Measurements from ENCODE around the gene ADGRA1. TPM values are rescaled to one million over a fixed set of nuclear protein-coding genes. Genes with fewer than 3 reads are reported as not detected.
A peak's percentile ranks its signal among the peaks of the same experiment; 100 is the strongest.

ADGRA1 gene
- total RNA-seq, 1 donor from 2014 or later = not detected

- intact Hi-C loops (cut with DNase I) = no loop called here
- ATAC-seq (ENCODE audit: poor library complexity) = peak; percentile 81
- no peak for DNase-seq
These were observed 30.0 kb downstream of the ADGRA1 start for GRCh38 chr10:133117688-133118071.

DNA sequence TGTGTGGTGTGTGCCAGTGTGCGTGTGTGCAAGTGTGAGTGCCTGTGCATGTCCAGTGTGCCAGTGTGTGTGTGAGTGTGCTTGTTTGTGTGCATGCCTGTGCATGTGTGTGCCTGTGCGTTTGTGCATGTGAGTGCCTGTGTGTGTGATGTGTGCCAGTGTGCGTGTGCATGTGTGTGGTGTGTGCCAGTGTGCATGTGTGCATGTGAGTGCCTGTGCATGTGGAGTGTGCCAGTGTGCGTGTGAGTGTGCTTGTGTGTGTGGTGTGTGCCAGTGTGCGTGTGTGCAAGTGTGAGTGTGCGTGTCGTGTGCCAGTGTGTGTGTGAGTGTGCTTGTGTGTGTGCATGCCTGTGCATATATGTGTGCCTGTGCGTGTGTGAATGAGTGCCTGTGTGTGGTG lies 33.8 kb downstream of the ADGRA1 start:
- intact Hi-C loops (cut with DNase I) = loop anchor here (5.0 to 10.0 kb wide), 2 partner anchors 284 to 467 kb away; no protein-coding TSS in a partner anchor
- DNase-seq = no peak
- no peak for ATAC-seq (ENCODE audit: poor library complexity)

- ATAC-seq (ENCODE audit: poor library complexity) = no peak
These were observed 34.6 kb downstream of the ADGRA1 start for GRCh38 chr10:133122171-133122935.

GRCh38 chr10:133123050-133123745 lies 35.5 kb downstream of the ADGRA1 start:
- ATAC-seq (ENCODE audit: poor library complexity) (no peak), DNase-seq (peak; percentile 21)
- intact Hi-C loops (cut with DNase I) = loop anchor here (5.0 to 10.0 kb wide), 2 partner anchors 286 to 468 kb away; no protein-coding TSS in a partner anchor

More at GRCh38 chr10:133122171-133122935, 34.6 kb downstream of the ADGRA1 start:
- intact Hi-C loops (cut with DNase I) = loop anchor here (5.0 to 10.0 kb wide), 2 partner anchors 285 to 468 kb away; no protein-coding TSS in a partner anchor
- DNase-seq = no peak

- intact Hi-C loops (cut with DNase I) = loop anchor here (5.0 to 10.0 kb wide), 2 partner anchors 287 to 469 kb away; no protein-coding TSS in a partner anchor
- peak; percentile 26 for DNase-seq
- ATAC-seq (ENCODE audit: poor library complexity) = no peak
These were observed 36.1 kb downstream of the ADGRA1 start for GRCh38 chr10:133123746-133124356.

DNA sequence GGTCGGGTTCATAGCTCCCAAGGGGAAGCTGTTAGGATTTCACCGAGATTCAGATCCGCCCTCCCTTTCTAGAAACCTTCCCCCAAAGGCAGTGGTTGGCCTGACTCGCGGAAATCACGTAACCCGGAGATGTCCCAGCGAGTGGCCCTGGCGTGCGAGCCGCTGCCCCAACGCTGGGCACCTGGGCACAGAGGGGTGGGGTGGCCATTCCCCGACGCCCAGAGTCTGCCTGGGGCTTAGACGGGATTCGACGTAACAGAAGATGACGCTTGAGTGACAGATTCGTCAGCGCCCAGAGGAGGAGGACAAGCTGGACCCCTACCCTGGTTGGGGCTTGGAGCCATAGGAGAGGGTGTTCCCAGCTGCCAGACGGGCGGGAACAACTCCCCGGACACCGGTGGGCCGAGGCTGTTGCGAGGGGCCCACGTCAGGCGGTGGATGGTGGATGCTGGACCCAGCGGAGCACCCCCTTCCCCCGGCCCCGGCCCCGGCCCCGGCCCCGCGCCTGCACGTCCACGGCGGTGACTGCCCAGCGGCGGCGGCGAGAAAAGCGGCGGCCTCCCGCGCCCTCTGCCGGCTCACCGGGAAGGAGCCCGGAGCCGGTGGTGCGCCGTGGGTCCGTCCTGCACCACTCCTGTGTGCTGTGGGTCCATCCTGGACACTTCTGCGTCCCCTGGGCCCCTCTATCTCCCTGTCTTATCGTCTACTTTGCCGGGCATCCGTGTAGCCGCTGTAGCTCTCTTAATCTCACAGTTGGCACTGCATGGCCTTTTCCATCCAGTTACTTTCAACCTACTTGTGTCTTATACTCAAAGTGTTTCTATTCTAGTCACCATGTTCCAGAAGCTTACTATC lies 36.9 kb downstream of the ADGRA1 start:
- ATAC-seq (ENCODE audit: poor library complexity) = peak; percentile 78
- intact Hi-C loops (cut with DNase I) = loop anchor here (5.0 to 10.0 kb wide), 2 partner anchors 287 to 470 kb away; no protein-coding TSS in a partner anchor

GRCh38 chr10:133125901-133126300 lies 38.2 kb downstream of the ADGRA1 start:
- DNase-seq (peak; percentile 22), ATAC-seq (ENCODE audit: poor library complexity) (no peak)
- intact Hi-C loops (cut with DNase I) = loop anchor here (10.0 kb wide), 1 partner anchor 471 kb away; no protein-coding TSS in a partner anchor

More for the DNA sequence above, 36.9 kb downstream of the ADGRA1 start:
- DNase-seq = peak; percentile 58

DNA sequence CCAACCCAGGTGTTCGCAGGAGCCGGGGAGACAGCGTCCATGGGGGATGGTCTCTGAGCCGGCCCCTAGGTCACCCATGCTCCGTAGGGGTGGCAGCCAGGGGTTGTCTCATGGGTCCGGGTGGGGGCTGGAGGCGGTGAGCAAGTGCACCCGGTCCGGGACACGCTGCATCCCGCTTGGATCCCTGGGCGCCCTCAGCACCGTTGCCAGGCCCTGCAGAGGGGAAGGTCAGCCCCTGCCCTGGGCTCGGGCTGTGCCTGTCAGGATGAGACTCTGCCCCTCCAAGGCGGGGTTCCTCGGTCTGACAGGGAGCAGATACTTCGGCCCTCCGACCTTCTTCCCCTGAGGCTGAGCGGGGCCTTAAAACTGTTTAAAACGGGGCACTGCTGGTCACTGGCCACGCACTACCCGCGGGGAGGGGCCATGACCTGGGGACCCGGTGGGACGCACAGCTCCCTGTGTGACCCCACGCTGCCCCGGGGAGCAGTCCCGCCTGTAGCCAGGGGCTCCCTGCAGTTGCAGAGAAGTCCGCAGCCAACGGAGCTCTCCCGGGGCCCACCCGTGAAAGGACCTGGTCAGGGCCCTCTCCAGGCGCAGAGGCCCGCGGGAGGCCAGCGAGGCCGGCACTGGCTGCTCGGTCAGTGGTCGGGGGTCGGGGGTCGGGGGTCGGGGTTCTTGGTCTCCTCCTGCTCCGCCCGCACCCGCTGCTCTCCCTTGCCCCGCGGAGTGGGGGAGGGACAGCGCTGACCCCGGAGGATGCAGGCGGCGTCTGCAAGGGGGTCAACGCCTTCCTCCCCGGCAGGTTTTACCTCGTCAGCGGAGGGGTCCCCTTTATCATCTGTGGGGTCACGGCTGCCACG lies 38.9 kb downstream of the ADGRA1 start:
- intact Hi-C loops (cut with DNase I) = loop anchor here (10.0 kb wide), 1 partner anchor 472 kb away; no protein-coding TSS in a partner anchor
- DNase-seq (peak; percentile 26), ATAC-seq (ENCODE audit: poor library complexity) (no peak)

DNA sequence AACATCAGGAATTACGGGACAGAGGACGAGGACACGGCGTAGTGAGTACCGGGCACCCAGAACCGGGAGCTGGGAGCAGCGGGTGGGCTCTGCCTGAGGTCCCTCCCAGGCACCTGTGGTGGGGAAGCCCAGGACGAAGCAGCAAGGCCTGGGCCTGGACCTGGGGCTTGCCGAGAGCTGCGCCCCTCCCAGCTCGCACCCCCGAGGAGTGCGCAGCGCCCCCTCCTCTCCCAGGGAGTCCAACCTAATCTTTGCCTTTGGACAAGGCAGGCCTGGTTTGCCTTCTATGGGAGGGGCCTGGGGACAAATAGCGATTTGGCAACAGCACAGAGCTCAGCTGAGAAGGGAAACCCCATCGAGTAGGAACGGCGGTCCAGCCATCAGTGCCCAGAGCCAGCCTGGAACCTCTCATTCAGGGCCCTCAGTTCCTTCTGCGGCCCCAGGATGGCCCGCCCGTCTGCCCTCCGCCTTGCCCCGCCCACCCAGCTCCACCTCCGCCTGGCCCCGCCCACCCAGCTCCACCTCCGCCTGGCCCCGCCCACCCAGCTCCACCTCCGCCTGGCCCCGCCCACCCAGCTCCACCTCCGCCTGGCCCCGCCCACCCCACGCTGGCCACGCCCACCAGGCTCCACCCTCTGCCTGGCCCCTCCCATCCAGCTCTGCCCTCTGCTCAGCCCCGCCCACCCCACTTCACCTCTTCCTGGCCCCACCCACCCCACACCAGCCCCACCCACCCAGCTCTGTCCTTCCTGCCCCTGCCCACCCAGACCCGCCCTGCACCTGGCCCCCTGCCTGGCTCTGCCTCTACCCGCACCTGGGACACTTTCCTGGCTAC lies 39.8 kb downstream of the ADGRA1 start:
- DNase-seq (peak; percentile 23), ATAC-seq (ENCODE audit: poor library complexity) (no peak)
- intact Hi-C loops (cut with DNase I) = loop anchor here (10.0 kb wide), 1 partner anchor 473 kb away; no protein-coding TSS in a partner anchor

DNA sequence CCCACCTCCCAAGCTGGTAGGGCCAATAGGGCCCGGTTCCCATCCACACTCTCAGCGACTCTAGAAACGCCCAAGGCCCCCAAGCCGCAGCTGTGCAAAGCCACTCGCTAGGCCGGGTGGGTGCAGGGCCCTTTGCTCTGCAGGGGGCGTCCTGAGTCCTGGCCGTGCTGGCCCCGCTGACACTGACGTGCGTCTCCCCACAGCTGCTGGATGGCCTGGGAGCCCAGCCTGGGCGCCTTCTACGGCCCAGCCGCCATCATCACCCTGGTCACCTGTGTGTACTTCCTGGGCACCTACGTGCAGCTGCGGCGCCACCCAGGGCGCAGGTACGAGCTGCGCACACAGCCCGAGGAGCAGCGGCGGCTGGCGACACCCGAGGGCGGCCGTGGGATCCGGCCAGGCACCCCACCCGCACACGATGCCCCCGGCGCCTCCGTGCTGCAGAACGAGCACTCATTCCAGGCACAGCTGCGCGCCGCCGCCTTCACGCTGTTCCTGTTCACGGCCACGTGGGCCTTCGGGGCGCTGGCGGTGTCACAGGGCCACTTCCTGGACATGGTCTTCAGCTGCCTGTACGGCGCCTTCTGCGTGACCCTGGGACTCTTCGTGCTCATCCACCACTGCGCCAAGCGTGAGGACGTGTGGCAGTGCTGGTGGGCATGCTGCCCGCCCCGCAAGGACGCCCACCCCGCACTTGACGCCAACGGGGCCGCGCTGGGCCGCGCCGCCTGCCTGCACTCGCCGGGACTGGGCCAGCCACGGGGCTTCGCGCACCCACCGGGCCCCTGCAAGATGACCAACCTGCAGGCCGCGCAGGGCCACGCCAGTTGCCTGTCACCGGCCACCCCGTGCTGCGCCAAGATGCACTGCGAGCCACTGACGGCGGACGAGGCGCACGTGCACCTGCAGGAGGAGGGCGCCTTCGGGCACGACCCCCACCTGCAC lies 40.7 kb downstream of the ADGRA1 start:
- peak; percentile 29 for DNase-seq
- ATAC-seq (ENCODE audit: poor library complexity) = no peak
- intact Hi-C loops (cut with DNase I) = loop anchor here (10.0 kb wide), 1 partner anchor 474 kb away; no protein-coding TSS in a partner anchor

GRCh38 chr10:133129071-133129858 lies 41.5 kb downstream of the ADGRA1 start:
- intact Hi-C loops (cut with DNase I) = loop anchor here (10.0 kb wide), 1 partner anchor 474 kb away; no protein-coding TSS in a partner anchor
- DNase-seq (no peak), ATAC-seq (ENCODE audit: poor library complexity) (no peak)

- ATAC-seq (ENCODE audit: poor library complexity) (no peak), DNase-seq (no peak)
- intact Hi-C loops (cut with DNase I) = loop anchor here (10.0 kb wide), 1 partner anchor 475 kb away; no protein-coding TSS in a partner anchor
These were observed 42.3 kb downstream of the ADGRA1 start for GRCh38 chr10:133129859-133130495.

DNA sequence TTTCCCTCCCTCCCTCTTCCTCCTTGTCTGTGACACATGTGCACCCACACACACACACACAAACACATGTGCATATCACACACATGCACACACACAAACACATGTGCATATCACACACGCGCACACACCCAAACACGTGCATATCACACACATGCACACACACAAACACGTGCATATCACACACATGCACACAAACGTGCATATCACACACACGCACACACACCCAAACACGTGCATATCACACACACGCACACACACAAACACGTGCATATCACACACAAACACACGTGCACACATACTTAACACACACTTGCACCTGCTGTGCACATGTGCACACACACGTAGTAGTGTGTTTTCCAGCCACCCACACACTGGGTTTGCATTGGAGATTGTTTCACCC lies 42.9 kb downstream of the ADGRA1 start:
- no peak for ATAC-seq (ENCODE audit: poor library complexity)
- no peak for DNase-seq
- intact Hi-C loops (cut with DNase I) = no loop called here

- DNase-seq = no peak
- no peak for ATAC-seq (ENCODE audit: poor library complexity)
- intact Hi-C loops (cut with DNase I) = no loop called here
These were observed 43.3 kb downstream of the ADGRA1 start for GRCh38 chr10:133131053-133131452.

Data from Right ventricle myocardium superior (tissue), 1 donor.